MV-4-11 (cell line): ENCODE data around the gene SPATA2.
A peak's percentile ranks its signal among the peaks of the same experiment; 100 is the strongest.

Source experiments
- DNase-seq: peaks from one replicate; lab custom pipeline; 2025; lab: John Stamatoyannopoulos, UW

Gene SPATA2

DNA sequence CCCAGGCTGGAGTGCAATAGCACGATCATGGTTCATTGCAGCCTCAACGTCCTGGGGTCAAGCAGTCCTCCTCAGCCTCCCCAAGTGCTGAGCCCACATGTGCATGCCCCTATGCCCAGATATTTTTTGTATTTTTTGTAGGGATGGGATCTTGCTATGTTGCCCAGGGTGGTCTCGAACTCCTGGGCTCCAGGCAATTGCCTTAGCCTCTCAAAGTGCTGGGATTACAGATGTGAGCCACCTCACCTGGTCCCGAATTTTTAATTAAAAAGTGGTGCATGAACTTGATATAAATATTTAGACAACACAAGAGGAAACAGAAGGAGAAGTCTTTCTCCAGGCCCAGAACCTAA, 13.8 kb upstream of the SPATA2 start:
- DNase-seq: no peak

DNA sequence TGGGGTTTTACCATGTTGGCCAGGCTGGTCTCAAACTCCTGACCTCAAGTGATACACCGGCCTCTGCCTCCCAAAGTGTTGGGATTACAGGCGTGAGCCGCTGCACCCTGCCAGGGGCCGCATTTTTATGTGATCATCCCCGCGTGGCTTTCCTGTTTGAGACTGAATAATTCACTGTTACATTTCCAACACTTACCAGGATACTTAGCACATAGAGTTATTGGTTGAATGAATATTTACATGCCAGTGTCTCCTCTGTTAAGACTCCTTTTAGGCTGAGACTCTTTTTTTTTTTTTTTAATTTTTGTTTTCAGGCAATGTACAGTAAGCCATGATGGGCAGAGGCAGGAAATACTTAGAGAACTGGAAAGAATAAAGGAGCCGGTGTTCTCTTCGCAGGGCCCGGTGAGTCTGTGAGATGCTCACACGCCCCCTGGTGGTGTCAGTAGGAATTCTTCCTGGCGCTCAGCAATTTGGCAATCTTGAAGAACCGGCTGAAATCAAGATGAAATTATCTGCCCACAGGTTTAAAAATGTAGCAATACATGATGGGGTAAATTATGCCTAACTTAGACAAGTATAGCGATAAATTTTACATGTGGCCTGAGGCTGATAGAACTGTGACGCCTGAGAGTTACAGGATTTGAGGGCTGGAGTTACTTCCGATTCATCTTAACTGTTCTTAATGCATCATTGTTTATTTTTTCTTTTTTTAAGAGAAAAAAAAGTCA, 13.2 kb upstream of the SPATA2 start:
- peak; percentile 81 for DNase-seq

DNA sequence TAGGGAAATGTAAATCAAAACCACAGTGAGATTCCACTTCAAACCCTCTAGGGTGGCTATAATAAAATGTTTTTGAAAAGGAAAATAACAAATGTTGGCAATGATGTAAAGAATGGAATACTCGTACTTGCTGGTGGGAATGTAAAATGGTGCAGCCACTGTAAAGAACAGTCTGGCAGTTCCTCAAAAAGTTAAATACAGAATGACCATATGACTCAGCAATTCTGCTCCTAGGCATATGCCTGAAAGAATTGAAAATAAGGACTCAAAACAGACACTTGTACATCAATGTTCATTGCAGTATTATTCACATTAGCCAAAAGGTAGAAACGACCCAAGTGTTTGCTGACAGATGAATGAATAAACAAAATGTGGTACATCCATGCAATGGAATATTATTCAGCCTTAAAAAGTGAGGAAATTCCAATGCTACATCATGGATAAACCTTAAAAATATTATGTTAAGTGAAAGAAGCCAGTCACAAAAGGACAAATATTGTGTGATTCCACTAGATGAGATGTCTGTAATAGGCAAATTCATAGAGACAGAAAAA, 10.6 kb upstream of the SPATA2 start:
- peak; percentile 39 for DNase-seq

DNA sequence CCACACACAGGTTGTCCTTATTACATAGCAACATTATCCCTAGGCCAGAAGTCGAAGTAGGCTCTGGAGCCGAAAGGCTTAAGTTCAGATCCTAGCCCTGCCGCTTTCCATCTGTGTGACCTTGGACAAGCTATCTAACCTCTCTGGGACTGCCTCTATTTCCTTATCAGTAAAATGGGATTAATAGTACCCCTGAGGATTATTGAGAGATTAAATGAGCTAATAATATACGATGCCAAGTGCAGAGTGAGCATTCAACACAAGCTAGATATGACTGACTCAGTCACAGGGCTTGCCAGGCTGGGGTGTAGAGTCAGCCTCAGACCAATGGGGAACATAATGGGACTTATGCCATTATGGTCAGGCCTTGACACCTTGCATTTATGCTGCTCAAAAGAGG, 8.9 kb upstream of the SPATA2 start:
- no peak for DNase-seq

DNA sequence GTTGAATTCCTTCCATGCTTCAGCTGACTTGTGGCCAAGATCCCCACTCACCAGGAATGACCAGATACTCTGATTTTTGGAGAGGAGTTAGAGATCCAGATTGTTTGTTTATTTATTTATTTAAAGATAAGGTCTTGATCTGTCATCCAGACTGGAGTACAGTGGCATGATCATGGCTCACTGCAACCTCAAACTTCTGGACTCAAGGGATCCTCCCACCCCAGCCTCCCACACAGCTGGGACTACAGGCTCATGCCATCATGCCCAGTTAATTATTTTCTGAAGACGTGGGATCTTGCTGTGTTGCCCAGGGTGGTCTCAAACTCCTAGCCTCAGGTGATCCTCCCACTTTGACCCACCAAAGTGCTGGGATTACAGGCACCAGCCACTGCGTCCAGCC, 4.1 kb upstream of the SPATA2 start:
- no peak for DNase-seq

DNA sequence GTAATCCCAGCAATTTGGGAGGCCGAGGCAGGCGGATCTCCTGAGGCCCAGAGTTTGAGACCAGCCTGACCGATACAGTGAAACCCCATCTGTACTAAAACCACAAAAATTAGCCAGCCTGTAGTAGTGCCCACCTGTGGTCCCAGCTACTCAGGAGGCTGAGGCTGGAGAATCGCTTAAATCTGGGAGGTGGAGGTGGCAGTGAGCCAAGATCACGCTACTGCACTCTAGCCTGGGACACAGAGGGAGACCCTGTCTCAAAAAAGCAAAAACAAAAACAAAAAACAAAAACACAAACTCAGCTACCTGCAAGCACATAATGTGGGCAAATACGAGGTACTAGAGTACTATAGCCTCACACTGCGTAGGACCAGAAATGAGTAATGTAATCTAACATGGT, 3.7 kb upstream of the SPATA2 start:
- no peak for DNase-seq

DNA sequence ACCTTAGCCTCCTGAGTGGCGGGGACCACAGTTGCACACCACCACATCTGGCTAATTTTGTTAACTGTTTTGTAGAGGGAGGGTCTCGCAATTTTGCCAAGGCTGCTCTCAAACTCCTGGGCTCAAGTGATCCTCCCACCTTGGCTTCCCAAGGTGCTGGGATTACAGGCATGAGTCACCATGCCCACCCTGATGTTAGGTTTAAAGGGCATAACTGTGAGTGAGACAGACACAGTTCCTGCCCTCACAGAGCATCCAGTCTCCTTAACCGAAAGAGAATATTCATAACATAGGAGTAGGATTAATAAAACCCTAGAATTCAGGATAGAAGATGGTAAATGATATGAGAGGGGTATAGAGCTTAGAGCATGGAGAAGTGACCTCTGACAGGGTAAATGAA, 3.1 kb upstream of the SPATA2 start:
- DNase-seq: no peak

DNA sequence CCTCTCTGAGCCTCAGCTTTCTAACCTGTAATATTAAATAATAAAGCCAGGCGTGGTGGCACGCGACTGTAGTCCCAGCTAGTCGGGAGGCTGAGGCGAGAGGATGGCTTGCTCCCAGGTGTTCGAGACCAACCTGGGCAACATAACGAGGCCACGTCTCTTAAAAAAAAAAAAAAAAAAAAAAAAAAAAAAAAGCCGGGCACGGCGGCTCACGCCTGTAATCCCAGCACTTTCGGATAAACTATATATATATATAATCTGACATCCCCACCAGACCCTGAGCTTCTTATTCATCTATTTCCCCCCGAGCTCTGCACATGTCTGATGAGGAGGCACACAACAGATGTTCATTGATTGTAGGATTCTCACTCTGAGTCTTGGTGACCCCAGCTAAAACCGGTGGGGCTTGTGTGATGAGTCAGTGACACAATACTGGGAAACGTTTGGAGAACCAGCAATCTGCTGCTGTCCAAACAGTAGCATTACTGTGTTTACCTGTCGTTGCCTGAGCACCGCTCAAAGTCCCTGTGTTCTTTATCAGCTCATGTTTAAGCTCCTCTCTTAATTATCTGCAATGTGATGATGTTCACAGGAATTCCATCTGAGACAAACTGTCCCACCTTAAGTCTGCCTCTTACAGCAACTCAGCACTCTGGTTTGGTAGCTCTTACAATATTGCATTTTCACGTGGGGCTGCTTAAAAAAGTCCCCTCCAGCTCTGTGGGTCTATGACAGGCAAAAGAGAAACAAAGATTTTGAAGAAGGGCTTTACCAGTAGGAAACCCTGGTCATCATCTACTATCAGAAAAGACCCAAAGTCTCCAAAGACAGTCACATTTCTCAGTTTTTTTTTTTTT, 1.0 kb upstream of the SPATA2 start:
- peak; percentile 18 for DNase-seq

DNA sequence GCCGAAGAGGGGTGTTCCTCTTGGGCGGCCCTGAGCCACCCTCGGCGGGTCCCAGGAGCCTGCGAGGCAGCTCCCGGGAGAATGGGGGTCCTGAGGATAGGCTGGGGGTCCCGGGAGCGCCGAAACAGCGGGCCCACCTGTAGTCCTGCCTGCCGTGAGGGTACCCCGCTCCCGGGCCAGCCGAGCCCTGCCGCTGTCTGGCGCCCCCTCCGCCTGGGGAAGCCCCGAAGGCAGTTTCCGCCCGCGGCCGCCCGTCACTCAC, 280 bp downstream of the SPATA2 start:
- DNase-seq: no peak

DNA sequence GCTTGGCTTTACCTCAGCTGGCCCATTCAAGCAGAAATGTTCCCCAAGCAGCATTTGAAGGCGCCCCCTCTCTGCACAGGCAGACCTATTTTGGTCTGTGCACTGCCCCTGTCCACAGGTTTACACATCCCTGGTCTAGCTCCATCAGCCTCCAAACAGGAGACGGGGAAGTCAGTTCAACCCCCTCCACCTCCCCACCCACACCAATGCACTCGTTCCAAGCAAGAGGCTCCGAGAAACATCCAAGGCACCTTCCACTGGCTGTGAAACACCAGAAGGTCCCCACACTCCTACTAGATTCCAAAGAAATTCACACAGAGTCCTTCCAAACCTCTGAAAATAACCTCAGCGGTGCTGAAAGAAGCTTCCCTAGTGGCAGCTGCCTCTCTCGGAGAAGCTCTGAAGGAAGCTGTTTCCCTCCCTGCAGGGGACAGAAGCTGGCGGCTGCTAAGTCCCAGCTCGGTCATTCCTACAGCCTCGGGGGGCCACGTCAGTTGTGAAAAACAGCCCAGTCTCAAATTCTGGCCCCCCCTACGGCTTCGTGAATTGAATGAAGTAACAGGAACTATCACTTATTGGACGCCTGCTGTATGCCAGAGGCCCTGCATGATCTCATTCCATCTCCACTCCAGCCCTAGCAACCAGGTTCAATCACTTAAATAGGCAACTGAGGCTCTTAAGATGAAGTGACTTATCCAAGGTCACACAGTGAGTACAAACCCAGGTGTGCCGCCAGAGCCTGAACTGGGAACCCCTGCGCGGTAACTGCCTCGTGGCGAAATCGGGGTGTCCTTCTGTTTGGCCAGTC, 815 bp downstream of the SPATA2 start:
- DNase-seq: no peak

DNA sequence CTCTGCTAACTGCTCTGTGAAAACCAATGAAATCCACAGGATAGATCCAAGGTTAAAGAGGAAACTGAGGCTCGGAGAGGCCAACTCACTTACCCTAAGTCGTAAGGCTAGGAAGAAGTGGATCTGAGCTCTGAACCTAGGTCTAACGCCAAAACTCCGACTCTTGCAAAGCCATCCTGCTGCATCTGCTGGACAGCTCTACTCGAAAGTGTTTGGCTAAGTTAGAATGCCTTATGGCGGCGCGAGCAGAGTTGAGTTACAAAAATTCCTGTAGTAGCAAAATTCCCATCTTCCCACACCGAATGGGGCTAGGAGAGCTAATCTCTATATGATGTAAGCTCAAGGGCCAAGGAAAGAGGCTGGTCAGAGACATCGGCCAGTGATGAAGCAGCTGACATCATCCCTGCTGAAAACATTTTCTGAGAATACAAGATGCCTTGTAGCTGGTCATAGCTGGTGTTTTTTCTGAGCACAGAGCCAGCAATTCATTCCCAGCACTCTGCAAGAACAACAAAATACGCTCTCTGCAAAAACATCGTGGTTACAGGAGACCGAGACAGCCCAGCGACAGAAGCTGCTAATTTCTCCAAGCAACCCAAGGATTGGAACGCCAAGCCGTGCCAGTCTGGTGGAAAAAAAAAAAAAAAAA, 1.8 kb downstream of the SPATA2 start:
- DNase-seq: no peak

DNA sequence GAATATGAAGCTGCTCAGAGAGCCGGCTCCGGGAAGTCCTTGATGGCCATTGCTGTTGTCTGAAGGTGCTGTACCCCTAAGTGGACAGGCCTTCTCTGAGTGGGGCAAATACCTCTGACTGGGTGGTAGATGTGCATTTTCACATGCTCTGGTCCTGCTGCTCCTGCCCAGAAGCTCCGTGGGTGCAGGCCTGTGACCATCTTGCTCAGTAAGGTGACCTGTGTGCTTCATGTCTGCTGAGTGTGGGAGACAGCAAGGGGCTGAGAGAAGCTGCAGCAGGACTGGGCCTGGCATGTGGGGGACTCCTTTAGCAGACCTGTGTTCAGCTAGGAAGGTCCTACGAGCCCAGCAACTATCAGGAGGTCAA, 5.0 kb downstream of the SPATA2 start:
- no peak for DNase-seq

DNA sequence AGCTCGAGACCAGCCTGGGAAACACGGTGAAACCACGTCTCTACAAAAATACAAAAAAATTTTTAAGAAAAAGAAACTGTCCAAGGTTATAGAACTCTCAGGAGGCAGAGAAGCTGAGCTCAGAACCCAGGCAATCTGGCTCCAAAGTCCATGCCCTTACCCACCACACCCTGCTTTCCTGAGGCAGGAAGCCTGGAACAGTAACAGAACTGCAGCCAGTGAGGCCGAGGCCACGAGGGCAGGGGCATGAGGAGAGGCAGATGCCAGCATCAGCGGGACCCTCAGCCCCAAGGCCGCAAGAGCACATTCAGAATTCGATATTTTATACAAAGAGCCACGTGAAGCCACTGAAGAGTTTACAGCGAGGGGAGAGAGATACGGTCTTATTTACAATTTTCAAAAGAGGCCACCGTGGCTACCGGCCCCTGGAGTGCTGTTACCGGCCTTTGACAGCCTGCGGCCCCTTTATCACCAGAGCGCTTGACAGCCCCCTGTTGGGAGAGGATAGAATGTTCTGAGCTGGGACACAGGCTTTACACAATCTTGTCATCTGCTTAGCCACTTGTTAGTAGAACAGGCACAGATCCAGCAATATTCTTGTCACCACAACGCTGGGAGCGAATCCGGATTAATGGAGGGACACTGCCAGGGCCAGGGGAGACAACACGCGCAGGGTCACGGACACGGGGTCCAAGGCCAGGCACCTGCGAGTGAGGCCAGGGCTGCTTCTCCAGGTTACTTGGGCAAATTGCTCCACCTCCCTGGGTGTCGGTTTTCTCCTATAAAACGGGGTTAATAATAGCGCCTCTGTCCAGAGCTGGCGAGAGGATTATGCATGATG, 5.6 kb downstream of the SPATA2 start:
- DNase-seq: no peak

DNA sequence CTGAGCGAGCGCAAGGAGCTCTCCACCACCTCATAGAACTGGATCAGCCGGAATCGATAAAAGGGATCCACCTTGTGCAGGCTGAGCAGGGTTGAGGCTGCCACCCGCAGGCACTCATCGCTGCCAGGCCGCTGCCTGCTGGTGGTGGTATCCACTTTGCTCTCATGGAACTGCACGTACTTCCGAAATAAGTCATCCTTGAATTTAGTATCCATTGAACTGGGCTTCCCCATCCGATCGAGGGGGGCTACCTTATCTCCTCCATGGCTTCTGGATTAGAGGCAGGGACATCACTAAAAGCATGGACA, 7.1 kb downstream of the SPATA2 start:
- no peak for DNase-seq

DNA sequence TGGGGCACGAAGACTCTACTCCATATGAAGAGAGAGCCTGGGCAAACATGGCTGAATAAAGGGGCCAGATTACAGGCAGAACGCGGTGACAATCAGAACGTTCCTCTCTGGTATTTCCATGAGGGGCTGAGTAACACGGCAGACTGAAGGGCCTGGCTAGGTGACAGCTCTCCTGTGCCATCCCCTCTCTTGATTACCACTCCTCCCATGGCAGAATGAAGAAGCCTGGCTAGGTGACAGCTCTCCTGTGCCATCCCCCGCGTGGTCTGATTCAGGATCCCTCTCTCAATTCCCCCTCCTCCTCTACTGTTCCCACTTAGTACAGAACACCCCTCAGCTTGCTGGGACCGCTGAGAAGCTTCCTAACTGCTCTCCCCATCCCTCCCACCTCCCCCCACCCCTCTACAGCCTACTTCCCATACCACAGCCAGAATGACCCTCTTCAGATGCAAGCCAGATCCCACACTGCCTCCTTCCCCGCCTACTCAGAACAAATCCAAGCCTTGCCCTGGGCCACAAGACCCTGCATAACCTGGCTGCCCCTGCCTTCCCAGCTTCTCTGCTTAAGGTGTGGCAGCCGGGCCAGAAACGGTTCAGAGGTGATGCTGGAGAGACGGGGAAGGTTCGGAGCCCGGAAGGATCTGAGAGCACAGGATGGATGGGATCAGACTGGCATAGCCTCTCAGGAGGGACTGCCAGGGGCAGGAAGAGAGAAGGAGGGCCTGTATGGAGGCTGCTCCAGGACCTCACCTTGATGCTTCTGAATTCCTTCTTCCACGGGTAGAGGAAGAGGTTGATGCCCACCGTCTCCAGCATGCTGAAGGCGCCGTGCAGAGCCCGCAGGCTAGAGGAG, 7.7 kb downstream of the SPATA2 start:
- DNase-seq: no peak

DNA sequence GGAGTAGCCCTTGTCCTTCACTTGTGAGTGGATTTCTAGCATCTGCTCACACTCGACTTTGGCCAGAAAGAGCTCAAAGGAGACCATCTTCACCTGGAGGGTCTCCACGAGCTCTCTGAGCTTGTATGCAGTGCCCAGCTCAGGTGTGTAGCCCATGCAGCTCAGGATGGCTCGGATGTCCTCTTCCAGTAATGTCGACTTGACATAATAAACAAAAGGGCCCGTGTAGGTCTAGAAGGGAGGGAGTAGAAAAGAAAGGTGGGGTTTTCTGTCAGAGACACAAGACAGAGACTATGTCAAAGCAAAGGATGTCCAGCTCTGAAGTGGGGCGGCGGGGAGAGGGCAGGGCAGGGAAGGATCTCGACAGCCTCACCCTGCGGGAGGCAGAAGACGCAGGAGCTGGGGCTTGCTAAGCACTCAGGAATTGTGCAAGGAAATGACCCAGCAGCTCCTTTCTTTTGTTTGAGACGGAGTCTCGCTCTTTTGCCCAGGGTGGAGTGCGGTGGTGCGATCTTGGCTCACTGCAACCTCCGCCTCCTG, 8.6 kb downstream of the SPATA2 start:
- DNase-seq: no peak

DNA sequence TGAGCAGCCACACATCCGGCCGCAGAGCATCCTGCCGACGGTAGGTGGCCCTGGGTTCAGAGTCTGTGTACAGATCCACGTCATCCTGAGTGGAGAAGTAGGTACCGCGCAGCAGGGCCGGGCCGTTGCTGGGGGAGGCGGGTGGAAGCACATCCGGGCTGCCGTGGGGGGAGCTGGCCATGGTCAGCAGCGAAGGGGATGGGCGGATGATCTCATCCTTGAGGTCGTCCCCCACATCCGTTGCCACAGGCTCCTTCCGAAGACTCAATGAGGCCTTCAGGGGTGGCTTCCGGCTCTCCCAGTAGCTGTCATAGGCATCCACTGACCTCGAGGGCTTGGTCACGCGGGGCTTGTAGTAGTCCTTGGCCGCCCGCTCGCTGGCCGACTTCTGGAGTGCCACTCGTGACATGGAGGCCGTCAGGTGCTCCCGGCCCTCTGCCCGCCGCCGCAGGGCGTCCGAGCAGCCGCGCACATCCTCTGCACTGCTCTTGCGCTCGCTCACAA, 9.2 kb downstream of the SPATA2 start:
- DNase-seq: no peak

DNA sequence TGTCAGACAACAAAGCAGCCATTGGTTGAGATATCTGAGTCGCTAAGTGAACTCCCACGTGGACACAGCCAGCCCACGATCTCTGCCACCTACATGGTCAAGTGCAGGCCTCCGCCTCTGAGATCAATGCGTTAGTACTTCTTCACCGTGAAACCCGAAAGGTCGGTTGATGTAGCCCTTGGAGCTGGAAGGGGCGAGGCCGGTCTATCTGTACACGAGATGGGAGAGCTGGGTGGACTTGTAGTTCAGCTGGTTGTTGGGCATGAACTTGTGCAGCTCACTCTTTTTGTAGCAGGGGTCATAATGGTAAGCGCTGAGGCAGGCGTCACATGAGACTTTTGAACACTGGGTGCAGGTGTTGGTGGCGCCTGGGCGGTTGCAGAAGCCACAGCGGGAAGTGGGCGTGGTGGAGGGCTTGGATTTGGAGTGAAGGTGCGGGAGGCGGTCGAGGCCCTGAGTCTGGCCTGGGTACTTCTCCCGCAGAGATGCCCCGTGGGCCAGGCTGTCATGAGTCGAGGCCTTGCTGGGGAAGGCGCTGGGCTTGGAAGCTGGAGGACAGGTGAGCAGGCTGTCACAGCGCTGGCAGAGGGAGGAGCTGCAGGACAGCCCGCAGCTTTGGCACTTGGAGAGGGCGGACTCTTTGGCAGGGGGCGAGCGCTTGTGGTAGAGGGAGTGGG, 9.8 kb downstream of the SPATA2 start:
- DNase-seq: no peak

DNA sequence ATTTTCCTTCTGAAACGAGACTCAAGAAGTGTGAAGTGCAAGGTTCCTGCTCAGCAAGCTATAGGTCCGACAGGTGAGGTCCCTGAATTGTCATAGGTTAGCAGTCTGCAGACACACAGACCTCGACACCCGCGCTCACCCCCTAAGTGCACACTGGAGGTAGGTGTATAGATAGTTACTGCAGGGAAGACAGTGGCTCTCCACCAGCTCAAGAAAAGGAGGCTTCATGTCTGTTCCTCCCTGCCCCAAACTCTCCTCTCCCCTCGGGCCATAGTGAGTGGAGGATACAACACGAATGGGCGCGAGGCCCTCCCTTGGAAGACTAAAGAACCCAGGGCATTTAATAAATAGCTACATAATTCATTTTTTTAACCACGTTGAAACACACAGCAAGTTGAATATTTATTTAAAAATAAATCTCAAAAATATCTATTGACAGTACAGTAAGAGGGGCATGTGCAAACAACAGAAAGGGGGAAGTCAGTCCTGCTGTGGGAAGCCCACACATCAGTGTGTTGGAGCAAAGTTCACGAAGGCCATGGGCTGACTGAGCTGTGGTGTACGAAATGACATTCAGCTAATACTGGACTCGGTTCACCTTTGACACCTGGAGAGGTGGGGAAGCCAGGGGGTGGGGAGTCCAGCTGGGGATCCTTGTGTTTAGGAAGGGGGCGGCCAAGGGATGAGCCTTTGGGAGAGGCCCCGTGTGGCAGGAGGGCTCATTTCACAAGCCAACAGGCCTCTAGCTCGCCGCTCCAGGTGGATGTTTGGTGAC, 10.7 kb downstream of the SPATA2 start:
- DNase-seq: no peak
